ENCODE measurements around the gene IDH3A.

DNA sequence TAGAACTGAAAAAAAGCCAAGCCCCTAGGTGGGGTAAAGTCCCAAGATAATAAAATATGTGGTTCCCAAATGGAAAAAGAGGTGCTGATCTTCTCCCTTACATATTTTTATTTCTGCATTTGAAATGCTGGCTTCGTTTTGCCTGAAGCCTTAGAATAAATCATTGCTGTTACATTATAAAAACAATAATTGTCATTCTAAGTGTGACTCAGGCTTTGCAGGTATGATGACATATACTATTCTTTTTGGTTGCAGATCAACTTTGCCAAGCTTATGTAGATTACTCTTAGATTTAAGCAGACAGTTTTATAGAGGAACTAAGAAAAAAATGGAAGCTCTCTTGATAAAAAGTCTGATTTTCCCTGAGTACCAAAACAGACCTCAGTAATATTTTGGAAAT is 7.5 kb downstream of the IDH3A start:
- TF ChIP-seq, protein P1, sequence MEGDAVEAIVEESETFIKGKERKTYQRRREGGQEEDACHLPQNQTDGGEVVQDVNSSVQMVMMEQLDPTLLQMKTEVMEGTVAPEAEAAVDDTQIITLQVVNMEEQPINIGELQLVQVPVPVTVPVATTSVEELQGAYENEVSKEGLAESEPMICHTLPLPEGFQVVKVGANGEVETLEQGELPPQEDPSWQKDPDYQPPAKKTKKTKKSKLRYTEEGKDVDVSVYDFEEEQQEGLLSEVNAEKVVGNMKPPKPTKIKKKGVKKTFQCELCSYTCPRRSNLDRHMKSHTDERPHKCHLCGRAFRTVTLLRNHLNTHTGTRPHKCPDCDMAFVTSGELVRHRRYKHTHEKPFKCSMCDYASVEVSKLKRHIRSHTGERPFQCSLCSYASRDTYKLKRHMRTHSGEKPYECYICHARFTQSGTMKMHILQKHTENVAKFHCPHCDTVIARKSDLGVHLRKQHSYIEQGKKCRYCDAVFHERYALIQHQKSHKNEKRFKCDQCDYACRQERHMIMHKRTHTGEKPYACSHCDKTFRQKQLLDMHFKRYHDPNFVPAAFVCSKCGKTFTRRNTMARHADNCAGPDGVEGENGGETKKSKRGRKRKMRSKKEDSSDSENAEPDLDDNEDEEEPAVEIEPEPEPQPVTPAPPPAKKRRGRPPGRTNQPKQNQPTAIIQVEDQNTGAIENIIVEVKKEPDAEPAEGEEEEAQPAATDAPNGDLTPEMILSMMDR (IDR thresholded peaks at IDR 0.05) = no peak
- no peak for TF ChIP-seq POLR2A (IDR thresholded peaks at IDR 0.05)
